ENCODE results near the gene SRP54. TPM values are rescaled to one million over a fixed set of nuclear protein-coding genes. Genes with fewer than 3 reads are reported as not detected.

SRP54 gene
- total and polyA plus RNA-seq, 2 of the 8 experiments (the other 6 are each of a cell fraction or from before 2014, with no cell fraction given), result 19.7 to 60.0 TPM

- no peak overlapping the region for H4K5ac ChIP-seq (ENCODE audit: insufficient read length, low read depth, low read length)
- no peak overlapping the region for H3K4me2 ChIP-seq (ENCODE audit: insufficient read depth in 1 of 2, low read depth in 2 of 2, low read length in 2 of 2)
- H2BK5ac ChIP-seq (ENCODE audit: low read depth, low read length), result no peak overlapping the region
- H3K79me1 ChIP-seq (ENCODE audit: low read depth, low read length), result no peaks in the 10 kb centered on the region; the same call in 1 of the 2 replicates
- POLR2A ChIA-PET (ENCODE audit: partially characterized antibody), result interaction anchor here (0.9 to 1.4 kb wide), 2 partner anchors 10 to 23 kb away, joined by 3 to 6 read pairs; no protein-coding TSS in a partner anchor
- CTCF ChIA-PET (ENCODE audit: partially characterized antibody), result interaction anchor here (0.7 kb wide), 1 partner anchor 37 kb away, joined by 5 read pairs; no protein-coding TSS in a partner anchor
- no peak for FAIRE-seq
- H2BK120ac ChIP-seq (replicated peaks; ENCODE audit: low read depth, low read length), result no peak overlapping the region
- H3K4ac ChIP-seq (replicated peaks; ENCODE audit: insufficient read length, low read depth, low read length), result no peak overlapping the region
- 100% methylated on average over 1 of the region's 1 CpG; no CpG with 5 or more reads in 1 of the 2 experiments for WGBS, 2 experiments (ENCODE audit: extremely low coverage in 1 of 2, insufficient coverage in 1 of 2, insufficient read length in 1 of 2, insufficient replicate concordance in 2 of 2, low coverage in 1 of 2, low lambda C conversion rate in 2 of 2, missing lambda C conversion rate in 1 of 2)
- H2AFZ ChIP-seq (ENCODE audit: low read length), result no peak overlapping the region
- H2AK5ac ChIP-seq (ENCODE audit: low read depth, low read length), result no peak overlapping the region
- H3K36me3 ChIP-seq (ENCODE audit: control insufficient read depth in 2 of 4, insufficient read depth in 4 of 4, low read length in 3 of 4), result peaks cover 2 to 20% (median 5%) of the 10 kb centered on the region in 4 experiments; a peak in 6 of 8 replicates
- peaks cover 0 to 3% of the 10 kb centered on the region in 2 experiments for H4K20me1 ChIP-seq (replicated peaks in 1 of 2; ENCODE audit: control insufficient read depth in 1 of 2, insufficient read depth in 2 of 2, low read length in 2 of 2)
- no peak overlapping the region for H3K27ac ChIP-seq (ENCODE audit: low read depth, low read length)
- H4K8ac ChIP-seq (ENCODE audit: extremely low read depth, insufficient read depth, low read length), result no peak overlapping the region
- H3K4me3 ChIP-seq (ENCODE audit: extremely low read depth in 1 of 4, insufficient read depth in 2 of 4, low read depth in 3 of 4, low read length in 4 of 4), result no peak overlapping the region
- no peak overlapping the region for H2BK20ac ChIP-seq (ENCODE audit: low read length)
- H3K9ac ChIP-seq (replicated peaks in 1 of 4; ENCODE audit: extremely low read depth in 1 of 4, low read depth in 3 of 4, low read length in 3 of 4), result no peak overlapping the region
- H3K18ac ChIP-seq (ENCODE audit: extremely low read depth, low read length), result no peak overlapping the region
- H3K23me2 ChIP-seq (ENCODE audit: low read depth, low read length), result no peaks in the 10 kb centered on the region
- no peaks in the 10 kb centered on the region for H3K4me1 ChIP-seq (replicated peaks in 1 of 4; ENCODE audit: control insufficient read depth in 3 of 4, insufficient read depth in 4 of 4, low read length in 3 of 4)
- H4K91ac ChIP-seq (replicated peaks; ENCODE audit: insufficient read length, low read length), result no peak overlapping the region
- H2BK12ac ChIP-seq (ENCODE audit: low read depth, low read length), result no peak overlapping the region
- no peaks in the 10 kb centered on the region for H3K27me3 ChIP-seq (replicated peaks in 1 of 4; ENCODE audit: control insufficient read depth in 3 of 4, extremely low read depth in 1 of 4, insufficient read depth in 3 of 4, low read length in 3 of 4)
- no peak overlapping the region for H2BK15ac ChIP-seq (ENCODE audit: low read length)
- H3K56ac ChIP-seq (replicated peaks; ENCODE audit: insufficient read length, low read depth, low read length), result no peak overlapping the region
- no peak for DNase-seq (ENCODE audit: low read depth in 1 of 2, low spot score in 2 of 2)
- H3K79me2 ChIP-seq (ENCODE audit: control insufficient read depth in 1 of 2, insufficient read depth in 2 of 2, low read length in 2 of 2), result no peaks in the 10 kb centered on the region
- TF ChIP-seq SUZ12 (IDR thresholded peaks at IDR 0.05; ENCODE audit: low read length), result no peak
- no peak for TF ChIP-seq SP2 (IDR thresholded peaks at IDR 0.05; ENCODE audit: low read length)
- TF ChIP-seq ATF2 (IDR thresholded peaks at IDR 0.05; ENCODE audit: low read length), result no peak
- TF ChIP-seq RNF2 (IDR thresholded peaks at IDR 0.05; ENCODE audit: borderline replicate concordance, low read depth, low read length, missing control alignments, poor library complexity, severe bottlenecking), result no peak
- no peak for TF ChIP-seq POU5F1 (IDR thresholded peaks at IDR 0.05; ENCODE audit: low read depth, low read length)
- H3K14ac ChIP-seq (ENCODE audit: insufficient read length), result no peak overlapping the region
- H3K9me3 ChIP-seq (ENCODE audit: insufficient read depth in 2 of 2, low read depth in 1 of 2, low read length in 1 of 2), result no peaks in the 10 kb centered on the region
- H3K23ac ChIP-seq (ENCODE audit: insufficient read length), result no peak overlapping the region
Measured at GRCh38 chr14:35004839-35005238, 22.0 kb downstream of the SRP54 start.

Measured in H1 (cell line).